ENCODE measurements around the gene GPR119.
"Not testable (repeated sequence)": the region's sequence is repeated elsewhere in the genome, so short reads cannot be mapped to it uniquely, and the experiment has no call there.

The GPR119 gene

GRCh38 chrX:130338869-130339268 lies 46.6 kb downstream of the GPR119 start:
- not testable (repeated sequence) for DNase-seq

- DNase-seq: no peak
These were observed 48.9 kb downstream of the GPR119 start for GRCh38 chrX:130336531-130336930.
